HG03060 (cell line): Measurements from ENCODE around the gene NFE2L2.
"Not testable (repeated sequence)": the region's sequence is repeated elsewhere in the genome, so short reads cannot be mapped to it uniquely, and the experiment has no call there.

Experiments
- ATAC-seq: cut with Tn5 transposase; IDR thresholded peaks from one replicate; pipeline ENCODE4 v1.9.1; 2021; ENCODE audit warnings: low read depth, moderate number of reproducible peaks; ENCODE audit not compliant: unreplicated experiment

The NFE2L2 gene

DNA sequence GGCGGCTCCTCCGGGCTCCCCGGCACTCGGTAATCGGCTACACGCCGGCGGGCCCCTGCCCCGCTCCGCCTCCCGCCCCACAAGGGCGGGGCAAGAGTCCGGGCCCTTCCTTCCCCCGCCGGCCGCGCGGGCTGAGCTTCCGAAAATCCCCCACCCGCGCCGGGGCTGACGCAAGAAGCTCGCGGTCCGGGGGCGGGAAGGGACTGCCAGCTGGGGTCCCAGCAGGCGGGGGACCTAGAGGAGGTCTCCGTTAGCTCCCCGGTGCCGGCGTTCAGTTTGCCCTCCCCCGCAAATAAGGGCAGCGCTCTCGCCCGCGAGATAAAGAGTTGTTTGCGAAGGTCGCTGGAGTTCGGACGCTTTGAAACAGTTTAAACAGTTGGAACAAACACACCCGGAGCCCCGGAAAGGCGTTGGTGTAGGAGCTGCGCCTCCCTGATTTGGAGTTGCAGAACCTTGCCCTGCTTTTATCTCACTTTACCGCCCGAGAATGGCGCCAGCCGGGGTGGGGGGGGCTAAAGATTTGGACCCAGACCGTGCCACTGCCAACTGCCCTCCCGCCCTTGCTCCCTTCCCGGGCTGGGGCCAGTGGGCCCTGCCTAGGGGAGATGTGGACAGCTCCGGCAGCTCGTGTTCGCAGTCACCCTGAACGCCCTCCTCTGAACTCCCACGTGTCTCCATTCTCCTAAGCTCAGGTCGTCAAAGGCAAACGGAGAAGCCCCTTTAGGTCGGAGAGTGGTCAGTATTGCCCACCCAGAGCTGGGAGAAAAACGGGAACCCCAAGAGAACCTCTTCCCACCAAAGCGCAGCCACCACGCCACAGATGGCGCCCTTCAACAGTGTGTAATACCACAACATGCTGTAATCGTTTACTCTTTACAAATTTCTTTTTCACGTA, at the start of gene NFE2L2:
Gene NFE2L2, minus strand, starts transcription at position 35 of the 895 bp plus-strand sequence. CDS start 151 bp downstream, outside the sequence.
- peak; percentile 28 for ATAC-seq

DNA sequence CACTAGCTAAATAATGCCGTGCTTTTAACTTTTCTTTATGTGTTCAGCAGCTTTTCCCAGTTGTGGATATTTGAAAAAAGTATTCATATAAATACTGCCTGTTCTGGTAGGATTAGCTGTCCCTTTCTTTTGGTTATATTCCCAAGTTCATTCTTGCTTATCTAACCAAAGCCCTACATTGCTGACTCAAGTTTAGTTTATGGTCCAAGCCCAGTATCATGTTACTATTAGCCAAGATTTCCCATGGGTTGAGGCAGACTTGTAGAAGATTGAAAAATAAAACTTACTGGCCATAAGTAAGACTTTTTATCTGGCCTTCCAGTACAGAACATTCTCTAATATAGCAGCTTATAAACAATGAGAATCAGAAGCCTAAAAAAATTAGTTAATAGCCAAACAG, 49.7 kb upstream of the NFE2L2 start:
- no peak for ATAC-seq

DNA sequence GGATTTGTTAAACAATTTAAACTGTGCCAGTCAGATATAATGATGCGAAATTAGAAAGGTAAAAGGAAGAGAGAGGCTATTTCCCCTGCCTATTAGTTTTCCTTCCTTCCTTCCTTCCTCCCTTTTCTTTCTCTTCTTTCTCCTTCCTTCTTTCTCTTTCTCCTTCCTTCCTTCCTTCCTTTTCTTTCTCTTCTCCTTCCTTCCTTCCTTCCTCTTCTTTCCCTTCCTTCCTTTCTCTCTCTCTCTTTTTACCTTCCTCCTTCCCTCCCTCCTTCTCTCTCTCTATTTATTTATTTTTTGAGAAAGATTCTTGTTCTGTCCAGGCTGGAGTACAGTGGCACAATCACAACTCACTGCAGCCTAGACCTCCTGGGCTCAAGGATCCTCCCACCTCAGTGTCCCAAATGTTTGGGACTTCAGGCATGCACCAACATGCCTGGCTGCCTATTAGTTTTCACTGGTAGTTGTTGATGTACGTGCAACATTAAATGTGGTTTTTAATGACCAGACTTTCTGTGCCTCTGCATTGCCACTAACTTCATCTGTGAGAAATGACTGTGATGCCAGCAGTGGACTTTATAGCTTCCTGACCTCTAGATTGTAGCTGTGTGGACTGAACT, 48.7 kb upstream of the NFE2L2 start:
- ATAC-seq: no peak

DNA sequence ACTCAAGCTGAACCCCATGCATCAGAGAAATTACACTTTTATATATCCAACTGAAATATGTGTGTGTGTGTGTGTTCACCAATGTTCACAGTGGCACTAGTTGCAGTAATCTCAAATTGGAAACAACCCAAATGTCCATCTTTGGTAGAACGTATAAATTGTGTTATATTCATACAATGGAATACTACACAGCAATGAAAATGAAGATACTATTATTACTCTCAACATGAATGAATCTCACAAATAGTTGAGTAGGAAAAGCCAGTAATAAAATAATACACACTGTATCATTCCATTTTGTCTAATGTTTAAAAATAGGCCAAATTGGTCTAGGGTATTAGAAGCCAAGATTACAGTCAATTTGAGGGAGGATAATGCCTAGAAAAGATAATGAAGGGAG, 48.0 kb upstream of the NFE2L2 start:
- no peak for ATAC-seq

DNA sequence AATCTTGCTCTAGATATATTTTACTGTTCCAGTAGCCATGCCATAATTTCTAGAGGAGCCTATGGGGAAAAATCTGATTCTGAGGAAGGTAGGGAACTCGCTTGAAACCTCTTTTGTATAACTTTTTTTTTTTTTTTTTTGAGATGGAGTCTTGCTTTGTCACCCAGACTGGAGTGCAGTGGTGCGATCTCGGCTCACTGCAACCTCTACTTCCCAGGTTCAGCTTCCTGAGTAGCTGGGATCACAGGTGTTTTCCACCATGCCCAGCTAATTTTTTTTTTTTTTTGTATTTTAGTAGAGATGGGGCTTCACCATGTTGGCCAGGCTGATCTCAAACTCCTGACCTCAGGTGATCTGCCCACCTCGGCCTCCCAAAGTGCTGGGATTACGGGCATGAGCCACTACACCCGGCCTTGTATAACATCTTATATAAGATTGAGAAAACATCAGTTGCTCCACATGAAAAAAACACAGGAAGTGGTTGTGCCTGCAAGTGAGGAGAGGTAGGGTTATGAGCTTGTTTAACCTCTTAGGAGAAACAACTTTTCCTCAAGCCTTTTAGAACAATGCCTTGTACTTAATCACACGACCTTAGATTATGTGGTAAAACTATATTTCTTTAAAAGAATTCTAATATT, 45.3 kb upstream of the NFE2L2 start:
- ATAC-seq: not testable (repeated sequence)

DNA sequence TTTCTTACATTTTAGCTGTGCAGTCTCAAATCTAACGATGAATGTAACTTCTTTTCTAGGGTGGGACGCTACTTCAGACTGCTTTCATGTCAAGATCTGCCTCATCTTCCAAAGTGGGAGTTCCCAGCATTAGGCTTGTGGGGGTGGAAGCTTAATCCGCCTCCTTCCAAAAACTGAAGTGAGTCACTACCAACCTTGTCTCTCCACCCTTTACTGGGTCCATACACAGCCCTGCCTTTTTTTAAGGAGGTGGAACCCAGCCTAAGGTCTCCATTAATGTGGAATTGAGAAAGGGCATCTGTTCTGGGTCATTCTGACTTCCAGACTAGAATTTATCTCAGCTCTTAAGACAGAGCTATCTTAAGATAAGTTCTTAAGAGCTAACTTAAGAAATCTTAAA, 42.0 kb upstream of the NFE2L2 start:
- ATAC-seq: no peak

DNA sequence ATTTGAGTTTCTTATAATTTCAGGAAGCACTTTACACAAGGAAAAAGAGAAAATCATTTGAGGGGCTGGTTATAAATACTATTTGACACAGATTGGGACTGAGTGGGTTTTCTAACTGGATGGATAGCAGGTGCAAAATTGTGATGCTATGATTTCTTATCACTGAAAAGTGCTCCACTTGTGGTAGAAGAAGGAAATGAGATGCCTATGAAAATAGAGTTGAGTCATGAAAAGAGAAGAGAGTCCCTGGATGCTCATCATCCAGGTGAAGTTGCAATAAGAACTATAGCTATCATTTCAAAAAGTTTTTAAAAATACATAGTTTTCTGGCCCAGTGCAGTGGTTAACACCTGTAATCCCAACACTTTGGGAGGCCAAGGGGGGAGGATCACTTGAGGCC, 39.4 kb upstream of the NFE2L2 start:
- no peak for ATAC-seq

DNA sequence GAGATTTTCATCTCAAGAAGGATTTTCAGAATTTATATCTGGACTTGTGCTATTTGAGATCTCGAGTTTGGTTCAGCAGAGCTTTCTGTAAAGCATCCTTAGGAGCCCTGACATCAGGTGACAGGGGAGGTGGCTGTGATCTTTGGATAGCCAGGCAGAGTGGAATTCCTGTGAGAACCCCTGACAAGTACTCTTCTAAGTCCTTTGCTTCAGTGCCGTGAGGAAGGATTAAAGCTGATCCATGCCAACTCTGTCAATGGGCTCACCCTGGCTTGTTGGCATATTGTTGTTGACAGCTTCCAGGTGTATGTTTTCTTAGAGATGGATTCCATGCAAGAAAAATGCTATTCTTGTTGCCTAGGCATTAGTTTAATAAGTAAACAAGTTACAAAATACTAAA, 38.0 kb upstream of the NFE2L2 start:
- no peak for ATAC-seq

DNA sequence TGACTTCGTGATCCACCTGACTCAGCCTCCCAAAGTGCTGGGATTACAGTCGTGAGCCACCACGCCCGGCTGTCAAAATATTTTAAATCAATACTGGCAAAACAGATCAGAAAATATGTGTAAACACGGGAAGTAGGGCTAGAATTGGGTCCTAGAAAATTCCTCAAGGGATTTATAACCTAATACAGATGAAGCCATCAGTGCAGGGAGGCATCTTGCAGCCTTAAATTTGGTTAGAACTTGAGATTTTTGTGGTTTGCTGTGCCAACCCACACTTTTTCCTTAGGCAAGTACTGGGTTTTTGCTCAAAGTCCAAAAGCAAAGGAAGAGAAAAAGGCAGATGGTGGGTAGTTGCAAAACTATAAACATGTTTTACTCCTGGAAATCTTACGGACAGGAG, 33.7 kb upstream of the NFE2L2 start:
- ATAC-seq: no peak

DNA sequence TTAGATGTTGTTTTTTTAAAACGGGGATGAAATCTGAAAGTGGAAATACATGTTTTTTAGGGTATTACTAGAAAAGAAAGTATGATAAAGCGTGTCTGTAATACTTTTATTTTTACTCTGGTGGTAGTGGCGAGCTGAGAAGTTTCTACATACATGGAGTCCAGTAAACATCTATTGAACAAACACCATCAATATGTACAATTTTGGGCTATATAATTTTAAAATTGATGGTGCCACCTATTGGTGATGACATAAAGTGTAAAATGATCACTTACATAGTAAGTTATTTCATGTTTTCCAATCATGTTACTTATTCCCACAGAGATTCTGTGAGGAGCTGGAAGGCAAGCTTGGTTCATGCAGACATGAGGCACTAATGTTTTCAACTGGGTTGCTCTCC, 31.5 kb upstream of the NFE2L2 start:
- ATAC-seq: no peak

DNA sequence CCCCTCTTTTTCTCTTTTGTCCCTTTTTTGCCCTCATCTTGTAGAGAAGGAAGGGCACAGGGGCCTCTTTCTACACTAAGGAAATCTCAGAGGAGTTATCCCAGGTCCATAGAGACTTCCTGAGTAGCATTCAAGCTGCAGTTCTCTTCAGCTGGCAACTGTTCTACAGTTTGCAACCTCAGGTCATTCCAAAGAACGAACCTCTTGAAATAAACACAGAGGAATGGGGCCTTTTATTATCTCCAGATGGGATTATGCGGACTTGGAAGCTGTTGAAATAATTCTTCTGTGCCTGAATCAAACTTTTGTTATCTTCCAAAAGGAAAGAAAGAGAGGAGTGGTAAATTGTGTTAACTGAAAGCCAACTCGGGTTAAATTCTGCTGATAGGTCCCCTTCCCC, 31.0 kb upstream of the NFE2L2 start:
- ATAC-seq: no peak

DNA sequence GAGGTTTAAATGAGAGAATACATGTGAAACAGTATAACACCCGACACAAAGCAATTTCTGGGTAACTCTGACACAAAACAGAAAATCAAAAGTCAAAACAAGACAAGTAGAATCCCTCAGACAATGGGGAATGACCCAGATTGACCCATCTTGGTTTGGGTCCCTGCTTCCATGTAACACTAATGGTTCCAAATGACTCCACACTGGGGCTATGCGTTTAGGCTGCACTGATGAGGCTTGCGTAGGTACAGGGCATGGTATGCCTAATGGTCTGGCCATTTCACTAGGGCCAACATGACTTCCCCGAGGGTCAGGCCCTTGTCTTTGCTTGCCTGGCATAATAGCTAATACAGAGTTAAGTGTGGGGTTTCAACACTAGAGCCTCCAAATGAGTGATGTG, 27.2 kb upstream of the NFE2L2 start:
- no peak for ATAC-seq

DNA sequence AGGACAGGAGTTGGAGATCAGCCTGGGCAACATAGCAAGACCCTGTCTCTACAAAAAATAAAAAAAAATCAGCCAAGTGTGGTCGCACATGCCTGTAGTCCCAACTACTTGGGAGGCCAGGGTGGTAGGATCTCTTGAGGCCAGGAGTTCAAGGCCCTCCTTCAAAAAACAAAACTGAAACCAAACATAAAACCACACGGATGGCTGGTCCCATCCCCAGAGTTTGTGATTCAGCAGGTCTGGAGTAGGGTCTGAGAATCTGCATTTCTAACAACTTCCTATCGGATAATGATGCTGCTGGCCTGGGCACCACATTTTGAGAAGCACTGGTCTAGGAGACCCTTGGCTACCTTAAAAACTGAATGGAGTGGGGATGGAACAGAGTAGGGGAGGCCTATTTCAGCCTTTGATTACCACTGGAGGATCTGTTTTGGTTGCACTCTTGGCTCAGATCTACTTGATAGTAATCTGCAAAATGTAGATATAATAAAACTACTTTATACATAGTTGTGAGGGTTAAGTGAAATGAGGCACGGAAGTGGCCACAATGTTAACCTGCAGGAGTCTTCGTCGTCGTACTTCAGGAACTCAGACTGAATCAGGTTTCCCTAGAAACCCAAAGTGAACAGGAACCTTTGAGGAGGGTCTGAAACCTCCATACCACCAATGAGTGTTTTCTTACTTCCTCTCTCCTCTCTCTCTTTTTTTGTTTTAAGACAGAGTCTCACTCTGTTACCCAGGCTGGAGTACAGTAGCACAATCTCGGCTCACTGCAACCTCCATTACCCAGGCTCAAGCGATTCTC, 25.5 kb upstream of the NFE2L2 start:
- ATAC-seq: peak; percentile 84

DNA sequence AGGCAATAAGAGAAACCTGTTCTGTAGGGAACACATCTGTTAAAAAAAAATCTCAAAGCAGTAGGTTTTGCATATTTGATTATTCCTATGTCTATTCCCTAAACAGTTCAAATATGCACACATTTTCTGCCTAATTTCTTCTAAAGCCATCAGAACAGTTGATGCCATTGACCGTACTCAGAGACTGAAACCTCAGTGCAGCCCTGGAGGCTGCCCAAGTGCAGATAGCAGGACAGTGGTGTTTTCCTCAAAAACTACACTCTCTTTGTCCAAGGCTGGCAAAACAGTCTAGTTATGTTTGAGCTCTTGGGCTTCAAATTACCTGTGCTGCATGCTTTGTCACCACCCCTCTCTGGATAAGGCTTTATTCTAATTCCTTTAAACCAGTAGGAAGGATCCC, 23.3 kb upstream of the NFE2L2 start:
- no peak for ATAC-seq

DNA sequence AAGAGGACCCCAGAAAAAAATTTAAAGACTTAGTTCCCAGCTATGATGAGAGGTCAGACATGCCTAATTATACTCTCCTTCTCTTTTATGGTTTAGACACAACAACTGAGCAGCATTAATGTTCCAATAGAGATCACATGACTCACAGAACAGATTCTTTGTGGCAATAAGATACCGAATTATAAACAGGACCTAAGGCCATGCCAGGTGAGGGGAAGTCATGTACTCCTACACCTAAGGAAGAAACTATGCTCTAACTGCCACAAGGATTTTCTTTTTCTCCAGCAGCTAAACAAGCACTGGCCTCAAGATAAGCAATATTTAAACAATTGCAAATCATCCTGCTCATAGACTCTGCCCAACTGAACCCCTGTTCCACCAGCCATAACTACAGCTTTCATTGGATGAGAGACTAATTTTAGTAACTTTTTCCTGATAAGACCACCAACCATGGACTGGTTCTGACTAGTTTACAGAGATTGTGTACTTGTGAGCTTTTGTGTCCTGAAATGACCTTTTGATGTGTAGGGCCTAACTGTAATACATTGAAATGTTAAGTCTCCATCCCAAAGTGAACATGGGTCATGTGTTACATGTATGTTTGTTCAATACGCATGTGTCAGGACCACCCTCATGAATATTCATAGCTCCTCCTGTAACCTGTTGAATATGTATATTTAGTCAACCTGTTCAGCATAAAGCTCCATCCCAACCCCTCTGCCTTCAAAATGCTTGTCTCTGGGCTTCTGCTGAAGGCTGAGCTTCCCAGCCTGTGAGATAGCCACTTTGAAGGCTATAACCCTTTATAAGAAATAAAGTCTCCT, 21.6 kb upstream of the NFE2L2 start:
- ATAC-seq: no peak

DNA sequence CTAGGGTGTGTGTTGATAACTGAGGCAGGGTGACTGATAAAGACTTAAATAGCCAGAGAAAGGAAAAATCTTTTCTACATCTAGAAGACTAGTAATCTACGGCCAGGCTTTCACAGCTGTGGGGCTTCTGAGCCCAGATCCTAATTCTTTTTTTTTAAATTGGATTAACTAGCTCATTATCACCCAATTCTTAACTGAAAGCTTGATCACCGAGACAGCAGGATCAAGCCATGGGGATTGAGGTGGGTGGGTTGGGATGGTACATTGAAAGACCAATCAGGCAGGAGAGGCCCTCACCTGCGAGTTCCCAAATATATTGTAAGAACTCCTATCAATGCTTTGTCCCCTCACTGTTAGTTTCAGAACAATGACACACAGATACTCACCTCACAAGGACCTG, 20.0 kb upstream of the NFE2L2 start:
- no peak for ATAC-seq

DNA sequence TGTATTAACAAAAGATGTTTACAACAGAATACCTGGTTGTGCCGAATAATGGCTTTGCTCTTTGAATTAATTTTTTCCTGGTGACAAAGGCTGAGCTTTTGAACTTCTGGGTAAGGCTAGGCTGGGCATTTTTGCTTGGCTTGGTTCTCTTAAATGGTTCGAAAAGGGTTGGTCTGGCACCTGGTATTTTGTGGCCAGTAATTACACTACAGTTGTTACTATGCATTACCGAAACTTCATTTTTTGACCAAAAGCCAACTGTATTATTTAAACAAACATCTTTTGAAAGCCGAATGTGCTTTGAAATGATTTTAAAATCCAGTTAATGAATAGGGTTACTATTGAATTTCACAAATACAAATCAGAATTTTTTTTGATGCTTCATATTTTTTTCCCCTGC, 19.4 kb upstream of the NFE2L2 start:
- ATAC-seq: no peak

DNA sequence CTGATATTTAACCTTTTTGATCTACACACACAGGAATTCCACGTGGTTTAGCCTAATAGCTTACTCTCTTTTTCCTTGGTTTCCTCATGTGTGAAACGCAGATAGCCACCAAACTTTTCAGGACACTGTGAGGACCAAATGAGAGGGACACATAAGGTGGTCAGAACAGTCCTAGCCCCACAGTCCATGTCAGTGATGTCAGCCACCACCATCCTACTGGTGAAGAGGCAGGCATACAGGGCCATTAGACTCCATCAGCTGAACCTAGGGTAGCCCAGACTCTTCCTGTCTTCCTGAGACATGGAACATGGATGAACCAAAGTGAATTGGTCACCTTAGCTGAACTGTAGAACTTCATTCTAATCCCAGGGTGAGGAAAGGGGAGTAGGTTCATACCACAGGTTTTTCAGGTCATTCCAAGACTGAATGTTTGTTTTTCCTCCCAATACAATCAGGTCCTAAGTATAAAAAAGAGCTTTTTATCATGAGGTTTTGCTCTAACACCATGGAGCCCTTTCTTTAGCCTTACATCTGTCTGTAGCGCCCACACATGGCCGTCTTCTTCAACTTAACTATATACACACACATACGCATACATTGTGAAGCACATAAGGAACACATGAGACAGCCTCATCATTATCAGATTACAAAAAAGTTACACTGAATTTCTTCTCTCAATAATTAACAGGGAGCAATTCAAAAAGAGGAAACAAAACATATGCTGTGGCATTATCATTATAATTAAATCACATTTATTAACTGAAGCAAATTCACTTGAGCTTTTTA, 18.5 kb upstream of the NFE2L2 start:
- no peak for ATAC-seq

DNA sequence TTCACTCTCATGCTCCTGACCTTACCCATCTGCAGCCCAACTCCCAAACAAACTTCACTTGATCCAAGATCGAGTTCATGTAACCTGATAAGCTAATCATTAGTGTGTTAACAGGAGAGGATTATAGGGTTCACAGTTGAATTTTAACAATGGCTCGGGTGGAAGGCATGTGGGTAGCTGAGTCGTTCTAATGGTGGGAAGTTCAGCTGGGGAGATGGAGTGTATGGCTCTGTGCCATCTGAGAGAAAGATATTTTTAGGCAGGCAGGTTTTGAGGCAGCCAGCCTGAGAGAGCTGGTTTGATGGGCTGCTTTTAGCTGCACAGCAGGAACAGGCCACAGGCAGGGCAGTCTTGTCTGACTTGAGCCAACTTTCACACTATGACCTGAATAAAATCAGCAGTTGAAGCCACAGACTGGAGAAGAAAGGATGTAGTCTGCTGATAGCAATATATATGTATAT, 17.7 kb upstream of the NFE2L2 start:
- no peak for ATAC-seq
